Measurements from ENCODE around the gene DNAH5.
"Not testable (repeated sequence)": the region's sequence is repeated elsewhere in the genome, so short reads cannot be mapped to it uniquely, and the experiment has no call there.

Gene DNAH5

DNA sequence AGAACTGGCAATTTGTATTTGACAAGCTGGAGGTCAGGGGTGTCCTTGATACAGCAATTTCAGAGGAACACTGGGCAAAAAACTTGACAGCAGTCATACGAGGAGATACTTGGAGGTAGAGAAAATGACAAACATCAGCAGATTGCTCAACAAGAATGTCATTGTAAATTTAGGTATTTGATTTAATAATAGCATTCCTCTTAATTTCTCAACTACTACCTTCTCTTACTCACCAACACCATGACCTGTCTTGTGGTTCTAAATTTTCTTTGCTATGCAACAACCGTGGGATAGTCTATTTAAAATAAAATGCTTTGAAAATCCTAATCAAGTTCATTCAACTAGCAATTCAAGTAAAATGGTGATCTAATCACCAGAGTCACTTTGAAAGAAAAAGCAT is 128.4 kb downstream of the DNAH5 start:
- no peak for DNase-seq

- peak; percentile 35 for DNase-seq
Measured at GRCh38 chr5:13814301-13814700, 130.2 kb downstream of the DNAH5 start.

DNA sequence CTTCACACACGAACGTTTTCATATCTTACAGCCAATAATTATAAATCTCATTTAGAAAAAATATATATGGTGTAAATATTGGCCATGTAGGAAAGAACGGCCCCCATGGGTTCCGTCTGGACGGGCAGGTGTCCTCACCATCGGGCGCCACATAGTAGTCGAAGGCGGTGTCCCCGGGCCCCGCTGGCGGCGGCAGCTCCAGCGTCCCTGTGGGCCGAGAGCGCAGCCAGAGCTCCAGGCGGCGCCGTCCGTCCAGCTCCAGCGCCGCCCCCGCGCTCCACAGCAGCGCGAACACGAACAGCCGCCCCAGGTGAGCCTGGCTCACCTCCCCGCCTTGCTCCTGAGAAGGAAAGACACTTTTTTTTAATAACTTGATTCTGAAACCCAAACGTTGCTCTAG is 134.6 kb downstream of the DNAH5 start:
- no peak for DNase-seq

DNA sequence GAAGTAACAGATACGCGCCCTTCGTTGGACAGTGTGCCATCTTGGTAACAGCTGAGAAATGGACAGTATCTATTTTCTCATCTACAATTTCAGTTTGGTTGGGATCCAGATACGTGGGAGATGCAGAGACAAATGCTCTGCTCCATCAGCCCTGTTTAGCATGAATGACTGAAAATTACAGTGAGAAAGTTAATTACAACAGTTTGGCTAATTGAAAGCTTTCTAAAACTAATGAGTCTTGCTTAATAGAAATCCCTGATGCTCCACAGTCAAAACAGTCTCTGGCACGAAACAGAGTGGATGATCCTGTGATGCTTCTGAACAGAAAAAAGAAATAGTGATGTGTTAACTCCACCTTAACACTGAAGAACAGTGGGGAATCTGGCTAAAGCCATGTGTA is 140.2 kb downstream of the DNAH5 start:
- DNase-seq, result no peak

DNA sequence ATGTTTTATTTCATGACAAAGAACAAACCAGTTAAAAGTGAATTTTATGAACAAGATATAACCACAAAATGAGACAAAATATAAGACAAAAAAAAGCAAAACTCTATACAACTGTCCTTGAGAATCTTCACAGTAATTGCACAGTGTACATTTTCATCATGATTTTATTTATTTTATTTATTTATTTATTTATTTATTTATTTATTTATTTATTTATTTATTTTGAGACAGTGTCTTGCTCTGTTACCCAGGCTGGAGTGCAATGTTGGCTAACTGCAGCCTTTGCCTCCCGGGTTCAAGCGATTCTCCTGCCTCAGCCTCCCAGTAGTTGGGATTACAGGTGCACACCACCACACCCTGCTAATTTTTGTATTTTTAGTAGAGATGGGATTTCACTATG is 145.9 kb downstream of the DNAH5 start:
- not testable (repeated sequence) for DNase-seq

DNA sequence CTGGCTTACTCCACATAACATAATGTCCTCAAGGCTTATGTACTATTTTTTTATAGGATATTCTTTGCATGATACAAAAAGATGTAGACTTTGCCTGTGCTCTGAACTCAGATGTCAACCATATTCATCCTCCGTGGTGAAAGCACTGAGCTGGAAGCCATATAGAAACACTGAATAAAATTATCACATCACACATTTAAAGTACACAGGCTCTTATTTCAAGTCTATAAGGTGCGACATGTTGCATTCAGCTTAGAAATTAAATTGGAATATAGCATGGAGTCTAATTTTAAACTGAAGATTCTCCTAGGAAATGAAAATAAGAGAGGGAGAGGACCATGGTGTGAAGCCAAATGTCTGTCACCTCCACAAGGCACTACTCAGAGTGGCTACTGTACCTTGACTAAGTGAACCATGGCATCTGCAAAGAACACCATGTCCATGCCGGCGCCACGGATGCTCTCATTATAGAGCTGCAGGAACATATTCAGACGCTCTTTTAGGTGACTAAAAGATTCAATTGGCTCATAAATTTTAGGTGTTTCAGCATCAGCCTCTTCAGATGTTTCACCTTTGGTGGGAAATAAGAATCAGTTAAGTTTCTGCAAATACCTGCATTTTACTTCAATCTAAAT is 158.6 kb downstream of the DNAH5 start:
- no peak for DNase-seq

DNA sequence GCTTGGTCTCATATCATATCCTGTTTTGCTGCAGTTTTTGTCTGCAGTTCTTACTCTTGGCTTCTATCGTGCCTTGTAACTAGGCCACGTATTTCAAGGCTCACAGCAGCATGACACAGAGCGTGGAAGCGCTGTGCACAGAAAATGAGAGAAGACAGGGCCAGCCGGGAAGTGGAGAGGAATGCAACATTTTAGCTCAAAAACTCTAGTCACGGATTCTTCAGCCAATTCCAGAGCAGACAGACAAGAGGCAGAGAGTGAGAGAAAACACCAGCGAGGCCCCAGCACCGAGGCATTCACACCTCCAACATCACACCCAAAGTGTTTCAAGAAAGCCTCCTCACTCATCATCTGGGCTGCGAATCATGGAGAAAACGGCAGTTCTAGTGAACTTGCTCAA is 160.8 kb downstream of the DNAH5 start:
- DNase-seq, result no peak

DNA sequence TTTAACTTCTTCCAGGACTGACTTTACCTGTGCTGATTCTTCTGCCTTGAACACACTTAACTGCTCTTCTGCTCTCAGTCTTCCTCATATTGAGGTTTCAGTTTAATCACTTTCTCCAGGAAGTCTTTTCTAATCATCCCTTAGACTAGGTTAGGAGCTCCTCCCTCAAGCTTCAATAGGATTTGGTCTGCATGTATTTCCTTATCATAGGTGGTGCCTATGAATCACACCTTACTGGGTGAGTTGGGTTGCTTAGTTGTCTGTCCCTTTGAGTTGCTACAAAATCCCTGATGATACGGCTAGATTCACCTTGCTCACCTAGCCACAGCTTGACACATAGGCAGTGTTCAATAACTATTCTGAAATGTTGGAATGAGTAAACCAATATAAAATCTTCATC is 164.4 kb downstream of the DNAH5 start:
- DNase-seq, result no peak

GRCh38 chr5:13773649-13774048 is 170.8 kb downstream of the DNAH5 start:
- no peak for DNase-seq

DNA sequence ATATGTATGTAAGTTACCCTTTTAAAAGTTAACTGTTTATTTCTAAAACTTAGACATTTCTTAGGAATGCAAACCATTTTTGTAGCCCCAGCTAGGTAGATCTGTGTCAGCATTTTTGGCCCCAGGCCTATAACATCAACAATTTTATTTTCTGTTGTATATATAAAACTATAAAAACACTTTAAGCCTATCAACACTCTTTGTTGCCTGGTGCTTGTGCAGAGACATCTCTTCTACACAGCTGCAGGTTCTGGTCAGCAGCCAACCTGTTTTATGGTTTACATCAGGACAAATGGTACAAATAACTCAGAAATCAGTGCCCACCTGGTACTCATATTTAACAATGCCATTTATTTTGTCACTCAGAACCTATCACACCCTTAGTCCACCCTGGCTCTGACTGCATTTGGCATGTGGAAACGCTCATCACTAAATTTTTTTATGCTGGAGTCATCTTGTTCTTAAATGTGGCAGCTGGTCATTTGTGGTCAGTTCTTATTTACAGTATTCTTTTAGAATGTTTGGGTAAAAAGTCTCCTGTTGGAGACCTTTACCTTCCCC is 173.4 kb downstream of the DNAH5 start:
- DNase-seq, result peak; percentile 14

GRCh38 chr5:13766236-13766635 is 178.3 kb downstream of the DNAH5 start:
- no peak for DNase-seq

DNA sequence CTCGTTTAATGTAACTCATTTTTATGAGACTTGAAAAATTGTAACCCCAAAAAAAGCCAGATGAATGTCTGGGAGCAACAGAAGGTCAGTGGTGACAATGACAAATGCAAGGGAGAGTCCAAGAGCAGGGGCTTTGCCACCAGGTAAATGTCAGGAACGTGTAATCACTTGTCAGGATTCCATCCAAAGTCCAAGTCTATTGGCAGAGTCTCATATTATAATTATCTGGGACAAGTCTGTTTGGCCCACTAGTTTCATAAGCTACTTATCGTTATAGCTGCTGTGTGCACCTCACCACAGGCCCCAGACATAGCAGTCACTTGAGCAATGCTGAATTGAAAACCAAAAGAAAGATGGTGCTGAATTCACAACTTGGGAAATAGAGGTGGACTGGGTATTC is 180.8 kb downstream of the DNAH5 start:
- no peak for DNase-seq

DNA sequence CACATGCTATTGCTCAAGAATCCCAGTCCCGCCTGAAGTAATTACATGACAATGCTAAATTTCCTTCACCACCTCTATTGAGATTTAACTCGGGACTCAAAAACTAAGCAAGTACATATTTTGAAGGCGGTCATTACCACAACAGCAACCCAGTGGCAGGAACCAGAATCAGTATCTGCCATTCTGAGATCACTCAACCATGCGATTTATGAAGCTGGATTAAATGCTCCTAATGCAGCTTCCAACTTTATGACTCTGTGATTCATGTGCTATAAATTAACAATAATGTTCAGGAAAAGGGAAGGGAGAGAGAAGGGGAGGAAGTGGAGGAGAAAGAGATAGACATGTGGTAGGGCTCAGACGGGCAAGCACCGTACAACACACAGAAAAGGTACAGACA is 194.7 kb downstream of the DNAH5 start:
- no peak for DNase-seq

DNA sequence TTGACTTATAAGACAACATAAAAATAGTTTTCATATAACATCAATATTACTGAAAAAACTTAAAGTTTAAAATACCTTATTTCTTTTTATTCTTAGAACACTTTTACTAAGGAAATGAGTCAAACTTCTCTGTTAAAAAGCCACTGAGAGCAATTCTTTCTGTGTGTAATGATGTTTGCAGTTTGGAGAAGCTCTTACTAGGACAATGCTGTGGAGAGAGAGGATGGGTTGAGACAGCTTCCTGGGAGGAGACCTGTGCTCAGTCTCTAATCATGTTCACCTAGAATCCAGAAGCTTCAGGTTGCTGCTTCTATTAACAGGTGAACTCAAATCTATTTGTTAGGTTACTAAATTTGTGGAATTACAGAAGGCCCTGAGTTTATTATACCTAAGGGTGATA is 198.5 kb downstream of the DNAH5 start:
- no peak for DNase-seq

DNA sequence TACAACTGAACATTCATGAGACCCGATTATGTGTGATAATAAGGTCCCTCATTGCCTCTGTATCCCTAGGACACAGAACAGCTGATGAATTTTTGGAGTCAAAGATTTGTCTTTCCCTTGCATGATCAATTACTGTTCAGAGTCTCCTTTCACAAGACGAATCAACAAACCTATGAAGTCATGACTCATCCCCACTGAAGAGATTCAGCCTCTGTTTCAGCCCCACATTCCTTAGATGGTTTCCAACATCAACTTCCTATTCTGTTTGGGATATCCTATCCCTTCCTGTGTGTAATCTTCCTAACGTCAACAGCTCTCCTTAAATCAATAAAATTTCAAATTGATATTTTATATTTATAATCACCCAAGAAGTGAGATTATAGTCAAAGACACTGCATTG is 199.0 kb downstream of the DNAH5 start:
- DNase-seq, result no peak

- no peak for DNase-seq
Measured at GRCh38 chr5:13740471-13740870, 204.0 kb downstream of the DNAH5 start.

DNA sequence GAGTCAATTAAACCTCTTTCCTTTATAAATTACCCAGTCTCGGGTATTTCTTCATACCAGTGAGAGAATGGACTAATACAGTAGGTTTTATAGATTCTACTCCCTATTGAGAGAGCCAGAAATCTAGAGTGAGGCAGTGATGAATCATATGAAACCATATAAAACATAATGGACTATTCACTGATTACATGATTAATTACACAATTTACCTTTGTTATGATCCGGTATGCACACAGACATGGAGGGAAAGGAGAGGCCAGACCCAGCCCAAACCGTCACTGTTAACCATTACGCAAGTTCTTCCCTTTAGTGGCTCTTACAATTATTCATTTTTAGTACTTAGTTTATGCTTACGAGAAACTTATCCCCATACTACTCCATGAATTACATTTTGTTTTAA is 205.0 kb downstream of the DNAH5 start:
- DNase-seq, result no peak

- DNase-seq, result no peak
Measured at GRCh38 chr5:13735691-13736090, 208.8 kb downstream of the DNAH5 start.

DNA sequence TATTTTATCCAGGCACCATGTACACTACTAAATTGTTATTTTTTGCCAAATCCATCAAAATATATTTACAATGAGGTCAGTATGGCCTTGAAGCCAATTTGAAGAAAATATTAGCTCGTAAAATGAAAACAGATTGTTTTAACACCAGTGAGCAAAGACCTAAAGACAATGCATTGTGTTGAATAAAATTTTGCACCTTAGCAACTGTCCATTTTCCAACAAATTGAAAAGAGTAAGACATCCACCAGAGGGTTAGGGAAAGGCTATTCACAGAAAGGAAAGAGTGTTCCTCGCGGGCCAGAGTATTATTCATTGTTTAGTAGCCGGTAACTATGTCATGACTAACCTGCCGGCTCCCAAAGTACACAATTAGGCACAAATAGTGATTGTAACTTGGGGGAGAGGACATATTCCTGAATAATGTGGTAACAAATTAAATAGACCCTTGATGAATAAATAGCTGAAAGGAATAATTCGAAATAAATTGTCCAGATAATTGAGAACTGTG is 213.3 kb downstream of the DNAH5 start:
- DNase-seq, result no peak

DNA sequence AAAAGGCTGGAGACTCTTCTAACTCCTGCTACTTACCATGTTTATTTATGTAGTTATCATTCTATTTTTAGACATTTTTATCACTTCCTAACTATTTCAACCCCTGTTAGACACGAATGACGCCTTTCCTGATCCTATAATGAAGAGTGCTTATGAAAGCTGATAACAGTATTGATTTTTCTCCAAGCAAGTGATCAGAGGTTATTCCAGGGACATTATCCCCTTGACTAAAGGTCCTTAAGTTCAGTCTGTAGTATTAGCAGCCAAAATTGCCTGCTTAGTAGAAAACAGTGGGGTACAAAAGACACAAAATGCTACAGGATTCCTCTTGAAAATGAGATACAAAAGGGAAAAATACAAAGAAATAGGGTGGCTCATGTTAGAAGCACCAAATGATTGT is 235.6 kb downstream of the DNAH5 start:
- DNase-seq, result no peak

DNA sequence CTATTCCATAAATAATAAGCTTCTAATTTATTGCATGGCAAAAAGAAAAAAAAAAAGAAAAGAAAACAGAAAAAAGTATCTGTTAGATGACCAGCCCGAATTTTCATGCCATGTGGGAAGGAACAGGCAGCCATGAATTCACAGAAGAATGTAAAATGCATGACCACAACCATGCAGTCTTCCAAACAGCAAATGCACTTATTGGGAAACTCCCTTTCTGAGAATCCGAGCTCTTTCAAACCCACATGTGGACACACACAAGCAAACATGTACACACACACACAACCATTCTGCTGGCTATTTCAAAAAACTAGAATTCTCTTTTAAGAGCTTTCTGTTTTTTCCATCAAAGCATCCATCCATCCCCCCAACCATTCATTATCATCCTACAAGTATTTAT is 236.1 kb downstream of the DNAH5 start:
- DNase-seq, result no peak

- DNase-seq, result no peak
Measured at GRCh38 chr5:13704396-13704795, 240.1 kb downstream of the DNAH5 start.

DNA sequence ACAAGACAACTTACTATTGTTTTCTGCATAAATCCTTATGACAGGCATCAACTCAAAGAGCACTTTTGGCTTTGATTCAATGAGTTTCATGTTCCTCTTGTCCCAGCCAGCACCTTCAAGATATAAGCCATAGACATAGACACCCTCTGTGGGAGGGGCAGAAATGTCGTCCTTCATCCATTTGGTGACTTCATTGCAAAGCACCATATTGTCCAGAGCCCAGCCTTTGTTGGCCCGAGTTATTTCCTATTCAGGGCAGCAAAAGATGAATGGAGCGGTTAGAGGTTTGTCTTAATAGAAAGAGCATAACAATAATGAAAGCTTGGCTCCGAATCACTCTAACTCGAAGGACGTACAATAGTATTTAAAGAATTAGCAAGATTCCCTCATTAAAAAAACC is 243.9 kb downstream of the DNAH5 start:
- no peak for DNase-seq

DNA sequence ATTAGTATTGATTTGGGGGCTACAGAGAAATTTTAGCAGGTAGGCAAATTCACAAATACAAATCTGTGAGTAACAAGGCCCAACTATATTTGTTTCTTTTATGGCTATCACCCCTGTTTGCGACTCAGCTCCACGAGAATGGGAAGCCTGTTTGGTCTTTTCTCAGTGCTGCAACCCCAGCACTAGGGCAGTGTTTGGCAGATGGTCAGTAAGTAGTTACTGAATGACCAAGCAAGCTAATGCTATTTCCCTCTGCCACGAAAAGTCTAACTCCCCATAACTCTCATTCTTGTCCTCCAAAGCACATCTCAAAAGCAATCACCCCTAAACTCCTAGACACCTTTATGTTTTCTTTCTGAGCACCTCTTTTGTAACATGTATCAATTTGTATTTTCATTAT is 245.6 kb downstream of the DNAH5 start:
- DNase-seq, result no peak

DNA sequence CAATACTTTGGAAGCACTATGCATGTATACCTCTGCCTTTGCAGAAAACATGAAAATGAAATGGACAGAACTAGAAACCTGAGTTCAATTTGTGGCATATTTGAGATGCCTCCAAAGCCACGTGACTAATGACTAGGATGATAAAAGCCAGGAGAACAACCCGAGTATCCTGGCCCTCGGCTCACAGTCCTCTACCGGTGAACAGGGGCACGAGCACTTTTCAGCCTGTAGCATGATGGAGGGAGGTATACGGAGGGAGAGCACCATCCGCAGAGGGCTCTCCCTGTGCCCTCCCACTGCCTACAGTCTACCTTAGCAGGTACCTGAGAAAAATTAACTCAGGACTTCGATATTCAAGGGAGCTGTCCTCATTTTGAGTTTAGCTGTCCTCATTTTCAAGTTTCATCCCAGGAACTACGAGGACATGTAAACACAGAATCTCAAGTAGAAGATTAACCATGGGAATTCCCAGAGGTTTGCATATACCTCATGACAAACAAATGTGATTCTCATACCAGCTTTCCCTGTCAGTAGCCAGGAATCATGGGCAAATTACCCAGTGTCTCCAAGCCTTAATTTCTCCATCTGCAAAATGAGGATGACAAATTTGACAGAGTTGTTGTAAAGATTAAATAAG is 249.3 kb downstream of the DNAH5 start:
- DNase-seq, result no peak
